ENCODE measurements around the gene ZMAT3.

ZMAT3 gene

DNA sequence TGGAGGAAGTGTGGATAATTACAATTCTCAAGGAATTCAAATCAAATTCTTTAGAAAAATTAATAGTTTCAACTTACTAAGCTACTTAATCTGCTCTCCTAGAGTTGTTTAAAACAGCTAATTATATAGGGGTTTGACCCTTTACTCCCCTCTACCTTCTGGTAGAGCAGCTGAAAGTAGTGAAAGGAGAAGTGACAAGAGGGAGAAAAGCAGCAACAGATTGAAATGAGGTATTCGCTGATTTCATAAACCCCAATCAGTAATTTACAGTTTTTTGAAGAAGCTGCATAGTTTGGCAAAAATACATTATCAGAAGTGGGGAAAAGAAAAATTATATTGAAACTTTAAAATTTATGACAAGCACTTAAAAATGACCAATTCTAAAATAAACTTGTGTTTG, 52.8 kb downstream of the ZMAT3 start:
- DNase-seq = no peak

DNA sequence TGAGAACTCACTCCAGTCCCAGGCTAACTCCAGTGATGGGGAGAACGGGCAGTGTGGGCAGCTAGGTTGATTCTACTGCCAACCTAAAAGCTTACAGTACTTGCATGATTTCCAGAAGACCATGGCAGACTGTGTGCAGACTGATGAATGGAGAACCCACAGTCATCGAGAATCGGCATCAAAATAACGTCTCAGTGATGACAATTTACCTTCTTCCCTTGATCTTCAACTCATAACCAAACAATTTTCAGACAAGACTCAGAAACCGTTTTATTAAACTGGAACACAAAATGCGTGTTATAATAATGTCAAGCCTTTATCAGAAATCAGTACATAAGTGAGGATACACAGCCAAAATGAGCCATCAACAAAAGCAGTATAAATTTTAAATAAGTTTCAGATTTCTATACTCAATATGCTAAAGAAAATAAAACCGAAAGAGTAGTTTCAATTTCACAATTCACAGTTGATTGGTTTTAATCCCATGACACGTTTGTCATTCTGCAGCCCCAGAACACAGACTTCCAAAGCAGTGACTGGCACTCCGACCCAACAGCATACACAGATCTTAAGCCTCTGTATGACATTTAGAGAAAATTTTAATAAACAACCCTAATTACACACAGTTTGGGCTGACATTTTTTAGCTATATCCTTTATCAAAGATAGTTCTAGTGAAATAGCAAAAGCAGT, 54.5 kb downstream of the ZMAT3 start:
- no peak for DNase-seq

GRCh38 chr3:179015551-179016020, 56.0 kb downstream of the ZMAT3 start:
- peak; percentile 60 for DNase-seq

- no peak for DNase-seq
Observed at GRCh38 chr3:179005706-179006105, 65.9 kb downstream of the ZMAT3 start.

DNA sequence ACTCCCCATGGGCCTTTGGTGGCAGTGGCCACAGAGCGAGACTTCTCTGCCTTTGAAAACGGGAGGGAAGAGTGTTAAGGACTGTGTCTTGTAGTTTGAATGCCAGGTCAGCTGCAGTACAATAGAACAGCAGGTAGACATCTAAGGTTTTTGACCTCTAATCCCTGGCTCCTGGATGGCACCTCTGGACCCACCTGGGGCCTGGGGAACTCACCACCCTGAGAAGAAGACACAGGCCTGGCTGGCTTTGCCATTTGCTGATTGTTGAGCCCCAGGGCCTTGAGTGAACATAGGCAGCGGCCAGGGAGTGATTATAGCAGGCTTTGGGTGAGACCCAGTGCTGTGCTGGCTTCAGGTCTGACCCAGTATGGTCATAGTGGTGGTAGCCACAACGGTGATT, 66.4 kb downstream of the ZMAT3 start:
- DNase-seq = no peak

GRCh38 chr3:179000659-179001058, 71.0 kb downstream of the ZMAT3 start:
- DNase-seq = no peak

GRCh38 chr3:179000144-179000543, 71.5 kb downstream of the ZMAT3 start:
- DNase-seq = no peak

DNA sequence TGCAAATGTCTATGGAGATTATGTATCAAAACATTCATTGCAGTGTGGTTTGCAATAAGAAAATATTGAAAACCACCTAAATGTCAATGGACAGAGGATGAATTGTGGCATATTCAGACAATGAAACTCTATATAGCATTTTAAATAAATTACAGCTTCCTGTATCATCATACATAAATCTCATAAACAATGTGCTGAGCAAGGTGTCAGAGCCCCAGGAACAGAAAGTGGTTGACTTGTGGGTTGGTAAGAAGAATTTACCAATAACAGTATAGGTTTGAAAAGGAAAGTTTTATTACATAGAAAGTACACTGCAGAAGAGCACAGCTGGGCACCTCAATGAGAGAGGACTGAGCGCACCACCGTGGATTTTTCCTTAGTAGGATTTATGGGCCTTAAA, 75.2 kb downstream of the ZMAT3 start:
- no peak for DNase-seq

- no peak for DNase-seq
Observed at GRCh38 chr3:178990293-178990692, 81.3 kb downstream of the ZMAT3 start.

DNA sequence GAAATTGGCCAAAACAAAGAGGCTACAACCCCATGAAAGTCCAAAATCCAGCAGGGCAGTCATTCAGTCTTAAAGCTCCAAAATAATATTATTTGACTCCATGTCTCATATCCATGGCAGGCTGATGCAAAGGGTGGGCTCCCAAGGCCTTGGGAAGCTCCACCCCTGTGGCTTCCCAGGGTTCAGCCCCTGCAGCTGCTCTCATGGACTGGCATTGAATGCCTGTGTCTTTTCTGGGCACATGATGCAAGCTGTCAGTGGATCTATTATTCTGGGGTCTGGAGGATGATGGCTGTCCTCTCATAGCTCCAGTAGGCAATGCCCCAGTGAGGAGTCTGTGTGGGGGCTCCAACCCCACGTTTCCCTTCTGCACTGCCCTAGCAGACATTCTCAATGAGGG, 81.8 kb downstream of the ZMAT3 start:
- DNase-seq = no peak

DNA sequence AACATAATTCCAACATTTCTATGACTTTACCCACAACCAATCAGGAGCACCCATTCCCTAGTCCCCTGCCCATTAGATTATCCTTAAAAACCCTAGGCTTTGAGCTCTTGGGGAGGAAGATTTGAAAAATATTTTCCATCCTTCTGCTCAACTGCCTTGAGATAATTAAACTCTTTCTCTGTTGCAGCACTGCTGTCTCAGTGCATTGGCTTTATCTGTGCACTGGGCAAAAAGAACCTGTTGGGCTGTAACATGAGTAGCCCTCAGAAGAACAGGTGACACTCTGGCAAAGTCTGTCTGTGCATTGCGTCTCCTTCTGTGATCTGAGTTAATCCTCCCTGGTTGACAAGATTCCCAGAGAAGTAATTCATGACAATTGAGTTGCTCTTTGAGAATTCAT, 83.9 kb downstream of the ZMAT3 start:
- no peak for DNase-seq

- DNase-seq = no peak
Observed at GRCh38 chr3:178986456-178986855, 85.2 kb downstream of the ZMAT3 start.

- no peak for DNase-seq
Observed at GRCh38 chr3:178982137-178982536, 89.5 kb downstream of the ZMAT3 start.

- no peak for DNase-seq
Observed at GRCh38 chr3:178975320-178975719, 96.3 kb downstream of the ZMAT3 start.

DNA sequence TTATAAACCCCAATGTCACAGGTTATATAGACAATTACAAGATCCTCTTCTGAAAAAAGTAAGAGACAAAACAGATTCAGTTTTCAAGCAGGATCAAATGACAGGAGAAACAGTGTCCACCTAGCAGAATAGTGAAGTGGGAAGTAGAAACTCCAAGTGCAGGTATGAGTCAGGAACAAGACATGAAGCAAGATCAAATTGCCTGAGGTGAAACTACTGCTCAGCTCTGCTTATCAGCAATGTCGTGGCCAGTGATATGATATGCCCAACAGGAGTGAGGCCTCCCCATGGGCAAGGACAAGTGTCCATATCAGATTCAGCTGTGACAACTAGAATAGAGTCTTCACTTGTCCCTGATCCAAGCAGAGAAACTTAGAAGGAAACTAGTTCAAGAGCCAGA, 100.0 kb downstream of the ZMAT3 start:
- no peak for DNase-seq

DNA sequence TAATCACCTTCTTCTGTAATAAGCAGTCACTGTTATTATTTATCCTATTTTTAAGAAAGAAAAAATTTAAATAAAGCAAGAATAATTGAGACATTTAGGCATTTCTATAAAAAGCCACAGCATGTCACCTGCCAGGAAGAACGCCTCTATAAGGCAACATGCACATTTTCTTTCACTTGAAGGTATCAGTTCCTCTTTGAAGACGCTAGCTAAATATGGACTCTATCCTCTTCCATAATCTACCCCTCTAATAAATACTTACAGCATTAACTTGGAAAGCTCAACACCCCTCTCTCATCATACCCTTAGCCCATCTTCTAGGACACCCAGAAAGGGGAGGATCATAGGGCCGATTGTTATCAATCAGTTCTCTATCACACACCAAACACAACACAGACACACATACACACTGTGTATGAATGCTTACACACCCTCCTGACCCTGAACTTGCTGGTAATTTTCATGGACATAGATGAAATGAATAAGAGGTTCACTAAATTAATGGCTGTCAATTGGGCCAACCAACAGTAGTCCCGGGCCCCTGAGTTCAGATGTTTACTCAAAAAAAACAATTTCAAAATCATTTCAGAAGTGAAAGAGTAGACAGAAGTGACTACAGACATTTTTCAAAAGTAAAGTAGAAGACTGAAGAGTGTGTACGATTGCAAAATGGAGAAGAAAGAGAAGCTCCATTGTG, 102.5 kb downstream of the ZMAT3 start:
- DNase-seq = no peak
